GM20000 (cell line): ENCODE results near the gene NFATC1.

Source experiments
- DNase-seq: peaks from one replicate; pipeline ENCODE4 v3.0.0; 2012; ENCODE audit warnings: low spot score
- CTCF ChIP-seq: IDR thresholded peaks from 2 replicates; pipeline ENCODE4 v1.5.1; 2012; ENCODE audit warnings: mild to moderate bottlenecking, control low read depth; ENCODE audit errors: extremely low read depth, missing control alignments

Gene NFATC1

GRCh38 chr18:79387214-79387613, 8.5 kb upstream of the NFATC1 start:
- TF ChIP-seq CTCF: no peak
- no peak for DNase-seq

GRCh38 chr18:79387615-79388014, 8.1 kb upstream of the NFATC1 start:
- DNase-seq: no peak
- no peak for TF ChIP-seq CTCF

GRCh38 chr18:79388043-79388442, 7.7 kb upstream of the NFATC1 start:
- TF ChIP-seq CTCF: no peak
- no peak for DNase-seq

- no peak for DNase-seq
- TF ChIP-seq CTCF: no peak
These were observed 6.0 kb upstream of the NFATC1 start for GRCh38 chr18:79389689-79390088.

GRCh38 chr18:79392226-79392625, 3.5 kb upstream of the NFATC1 start:
- DNase-seq: no peak
- TF ChIP-seq CTCF: no peak

GRCh38 chr18:79393181-79393634, 2.5 kb upstream of the NFATC1 start:
- no peak for TF ChIP-seq CTCF
- peak; percentile 60 for DNase-seq

- TF ChIP-seq CTCF: no peak
- DNase-seq: peak; percentile 80
These were observed 1.8 kb upstream of the NFATC1 start for GRCh38 chr18:79393635-79394533.
